ENCODE results near the gene TFF1.

The TFF1 gene

DNA sequence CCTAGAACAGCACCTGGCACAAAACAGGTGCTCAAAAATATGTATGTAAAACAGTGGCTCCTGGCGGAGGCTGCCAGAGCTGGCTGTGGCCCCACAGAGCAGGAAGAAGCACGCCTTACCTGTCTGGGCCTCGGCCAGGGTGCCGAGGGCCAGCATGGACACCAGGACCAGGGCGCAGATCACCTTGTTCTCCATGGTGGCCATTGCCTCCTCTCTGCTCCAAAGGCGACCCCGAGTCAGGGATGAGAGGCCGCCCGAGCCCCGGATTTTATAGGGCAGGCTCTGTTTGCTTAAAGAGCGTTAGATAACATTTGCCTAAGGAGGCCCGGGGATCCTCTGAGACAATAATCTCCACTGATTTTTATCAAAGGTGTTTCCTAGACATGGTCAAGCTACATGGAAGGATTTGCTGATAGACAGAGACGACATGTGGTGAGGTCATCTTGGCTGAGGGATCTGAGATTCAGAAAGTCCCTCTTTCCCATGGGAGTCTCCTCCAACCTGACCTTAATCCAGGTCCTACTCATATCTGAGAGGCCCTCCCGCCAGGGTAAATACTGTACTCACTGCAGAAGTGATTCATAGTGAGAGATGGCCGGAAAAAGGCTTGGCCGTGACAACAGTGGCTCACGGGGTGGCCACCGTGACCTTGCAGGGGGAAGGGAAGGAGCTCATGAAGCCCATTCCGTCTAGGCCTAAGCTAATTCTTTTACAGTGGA is at the start of gene TFF1:
TFF1 (minus strand) TSS at position 244 of the 719 bp plus-strand sequence; CDS start at position 204, 40 bp downstream.
- peaks cover 16 to 19% of the 10 kb centered on the region in 2 donors for H3K27me3 ChIP-seq (ENCODE audit: control insufficient read depth in 1 of 2, insufficient read depth in 2 of 2, low read length in 2 of 2)
- H3K36me3 ChIP-seq (ENCODE audit: control insufficient read depth in 2 of 2, insufficient read depth in 2 of 2, low read length in 2 of 2) = no peaks in the 10 kb centered on the region
- no peak within 1 kb of the TSS for H3K27ac ChIP-seq (ENCODE audit: low read length)
- H3K4me1 ChIP-seq (ENCODE audit: control insufficient read depth, insufficient read depth, low read length) = no peaks in the 10 kb centered on the region
- H3K9me3 ChIP-seq (ENCODE audit: control insufficient read depth in 2 of 2, low read length in 2 of 2) = no peaks in the 10 kb centered on the region
- H3K9ac ChIP-seq (ENCODE audit: low read length in 2 of 2) = no peak within 1 kb of the TSS
- H3K4me3 ChIP-seq (ENCODE audit: low read length in 2 of 2) = no peak within 1 kb of the TSS

DNA sequence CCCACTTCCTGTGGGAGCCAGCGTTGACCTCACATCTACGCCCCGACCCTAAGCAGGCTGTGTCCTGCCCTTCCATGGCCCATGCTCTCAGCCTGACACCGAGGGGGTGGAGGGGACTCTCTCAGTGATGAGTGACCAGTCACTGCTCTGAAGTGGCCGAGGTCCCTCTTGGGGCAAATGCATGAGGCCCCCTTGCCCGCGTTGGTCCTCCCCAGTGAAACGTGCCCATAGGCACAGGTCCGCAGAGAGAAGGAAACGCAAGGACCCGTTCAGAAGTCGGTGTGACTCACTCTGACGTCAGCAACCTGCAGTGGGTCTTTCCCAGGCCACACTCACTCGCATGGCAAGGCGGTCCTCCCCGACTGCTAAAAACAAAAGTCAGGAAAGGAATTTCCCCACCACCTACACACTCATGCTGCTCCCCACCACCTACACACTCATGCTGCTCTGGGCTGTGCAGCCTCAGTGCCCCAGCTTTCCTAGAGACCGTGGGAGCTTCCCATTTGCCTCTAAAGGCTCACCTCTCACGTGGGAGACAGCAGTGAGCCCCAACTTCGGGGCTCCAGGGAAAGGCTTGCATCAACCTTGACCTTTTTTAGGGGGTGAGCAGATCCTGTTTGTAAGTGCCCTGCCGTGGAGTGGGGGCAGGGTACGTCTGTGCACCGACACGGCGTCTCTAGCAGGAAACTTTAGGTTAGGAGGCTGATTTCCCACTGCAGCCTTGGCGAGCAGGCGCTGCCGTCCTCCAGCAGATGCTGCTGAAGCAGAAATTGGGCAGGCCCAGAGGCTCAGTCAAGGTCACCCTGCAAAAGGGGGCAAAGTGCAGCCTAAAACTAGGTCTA is 48.8 kb upstream of the TFF1 start:
- no peaks in the 10 kb centered on the region for H3K36me3 ChIP-seq (ENCODE audit: control insufficient read depth in 2 of 2, insufficient read depth in 2 of 2, low read length in 2 of 2)
- H3K27ac ChIP-seq (ENCODE audit: low read length) = no peak overlapping the region
- peaks cover 0 to 6% of the 10 kb centered on the region in 2 donors for H3K9me3 ChIP-seq (ENCODE audit: control insufficient read depth in 2 of 2, low read length in 2 of 2)
- no peak overlapping the region for H3K4me3 ChIP-seq (ENCODE audit: low read length in 2 of 2)
- no peak overlapping the region for H3K9ac ChIP-seq (ENCODE audit: low read length in 2 of 2)
- H3K4me1 ChIP-seq (ENCODE audit: control insufficient read depth, insufficient read depth, low read length) = no peaks in the 10 kb centered on the region
- H3K27me3 ChIP-seq (ENCODE audit: control insufficient read depth in 1 of 2, insufficient read depth in 2 of 2, low read length in 2 of 2) = peaks cover 8 to 17% of the 10 kb centered on the region in 2 donors

GRCh38 chr21:42414553-42414927 is 48.2 kb upstream of the TFF1 start:
- no peak overlapping the region for H3K9ac ChIP-seq (ENCODE audit: low read length in 2 of 2)
- H3K36me3 ChIP-seq (ENCODE audit: control insufficient read depth in 2 of 2, insufficient read depth in 2 of 2, low read length in 2 of 2) = no peaks in the 10 kb centered on the region
- peaks cover 0 to 3% of the 10 kb centered on the region in 2 donors for H3K9me3 ChIP-seq (ENCODE audit: control insufficient read depth in 2 of 2, low read length in 2 of 2)
- no peak overlapping the region for H3K4me3 ChIP-seq (ENCODE audit: low read length in 2 of 2)
- no peaks in the 10 kb centered on the region for H3K4me1 ChIP-seq (ENCODE audit: control insufficient read depth, insufficient read depth, low read length)
- H3K27ac ChIP-seq (ENCODE audit: low read length) = no peak overlapping the region
- peaks cover 8 to 19% of the 10 kb centered on the region in 2 donors for H3K27me3 ChIP-seq (ENCODE audit: control insufficient read depth in 1 of 2, insufficient read depth in 2 of 2, low read length in 2 of 2)

GRCh38 chr21:42414066-42414465 is 47.7 kb upstream of the TFF1 start:
- H3K27me3 ChIP-seq (ENCODE audit: control insufficient read depth in 1 of 2, insufficient read depth in 2 of 2, low read length in 2 of 2) = peaks cover 8 to 22% of the 10 kb centered on the region in 2 donors
- no peaks in the 10 kb centered on the region for H3K4me1 ChIP-seq (ENCODE audit: control insufficient read depth, insufficient read depth, low read length)
- no peaks in the 10 kb centered on the region for H3K9me3 ChIP-seq (ENCODE audit: control insufficient read depth in 2 of 2, low read length in 2 of 2)
- no peak overlapping the region for H3K27ac ChIP-seq (ENCODE audit: low read length)
- no peak overlapping the region for H3K4me3 ChIP-seq (ENCODE audit: low read length in 2 of 2)
- H3K36me3 ChIP-seq (ENCODE audit: control insufficient read depth in 2 of 2, insufficient read depth in 2 of 2, low read length in 2 of 2) = no peaks in the 10 kb centered on the region
- H3K9ac ChIP-seq (ENCODE audit: low read length in 2 of 2) = no peak overlapping the region

GRCh38 chr21:42413500-42413899 is 47.2 kb upstream of the TFF1 start:
- Histone ChIP-seq H3K36me3 (ENCODE audit: control insufficient read depth in 2 of 2, insufficient read depth in 2 of 2, low read length in 2 of 2) (no peaks in the 10 kb centered on the region), H3K9ac (ENCODE audit: low read length in 2 of 2) (no peak overlapping the region), H3K27me3 (ENCODE audit: control insufficient read depth in 1 of 2, insufficient read depth in 2 of 2, low read length in 2 of 2) (peaks cover 7 to 22% of the 10 kb centered on the region in 2 donors), H3K4me3 (ENCODE audit: low read length in 2 of 2) (no peak overlapping the region), H3K4me1 (ENCODE audit: control insufficient read depth, insufficient read depth, low read length) (no peaks in the 10 kb centered on the region), H3K27ac (ENCODE audit: low read length) (no peak overlapping the region), H3K9me3 (ENCODE audit: control insufficient read depth in 2 of 2, low read length in 2 of 2) (no peaks in the 10 kb centered on the region)

GRCh38 chr21:42413093-42413492 is 46.8 kb upstream of the TFF1 start:
- no peak overlapping the region for H3K4me3 ChIP-seq (ENCODE audit: low read length in 2 of 2)
- H3K4me1 ChIP-seq (ENCODE audit: control insufficient read depth, insufficient read depth, low read length) = no peaks in the 10 kb centered on the region
- H3K27me3 ChIP-seq (ENCODE audit: control insufficient read depth in 1 of 2, insufficient read depth in 2 of 2, low read length in 2 of 2) = peaks cover 6 to 22% of the 10 kb centered on the region in 2 donors
- H3K36me3 ChIP-seq (ENCODE audit: control insufficient read depth in 2 of 2, insufficient read depth in 2 of 2, low read length in 2 of 2) = no peaks in the 10 kb centered on the region
- no peak overlapping the region for H3K27ac ChIP-seq (ENCODE audit: low read length)
- H3K9ac ChIP-seq (ENCODE audit: low read length in 2 of 2) = no peak overlapping the region
- no peaks in the 10 kb centered on the region for H3K9me3 ChIP-seq (ENCODE audit: control insufficient read depth in 2 of 2, low read length in 2 of 2)

DNA sequence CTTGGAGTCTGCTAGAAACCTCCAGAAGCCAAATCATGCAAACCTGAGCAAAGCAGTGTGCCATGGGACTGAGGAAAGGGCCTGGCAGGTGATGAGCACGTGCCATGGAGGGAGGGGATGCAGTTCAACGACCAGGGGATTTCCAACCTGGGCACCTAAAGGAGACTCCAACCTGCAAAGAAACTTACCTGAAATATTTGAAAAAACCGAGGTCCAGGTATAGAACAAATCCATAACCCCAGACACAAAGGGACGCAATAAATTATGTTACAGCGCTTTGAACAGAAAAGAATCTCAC is 46.2 kb upstream of the TFF1 start:
- no peaks in the 10 kb centered on the region for H3K9me3 ChIP-seq (ENCODE audit: control insufficient read depth in 2 of 2, low read length in 2 of 2)
- H3K4me3 ChIP-seq (ENCODE audit: low read length in 2 of 2) = no peak overlapping the region
- no peak overlapping the region for H3K27ac ChIP-seq (ENCODE audit: low read length)
- H3K27me3 ChIP-seq (ENCODE audit: control insufficient read depth in 1 of 2, insufficient read depth in 2 of 2, low read length in 2 of 2) = peaks cover 6 to 22% of the 10 kb centered on the region in 2 donors
- H3K36me3 ChIP-seq (ENCODE audit: control insufficient read depth in 2 of 2, insufficient read depth in 2 of 2, low read length in 2 of 2) = no peaks in the 10 kb centered on the region
- H3K9ac ChIP-seq (ENCODE audit: low read length in 2 of 2) = no peak overlapping the region
- no peaks in the 10 kb centered on the region for H3K4me1 ChIP-seq (ENCODE audit: control insufficient read depth, insufficient read depth, low read length)

DNA sequence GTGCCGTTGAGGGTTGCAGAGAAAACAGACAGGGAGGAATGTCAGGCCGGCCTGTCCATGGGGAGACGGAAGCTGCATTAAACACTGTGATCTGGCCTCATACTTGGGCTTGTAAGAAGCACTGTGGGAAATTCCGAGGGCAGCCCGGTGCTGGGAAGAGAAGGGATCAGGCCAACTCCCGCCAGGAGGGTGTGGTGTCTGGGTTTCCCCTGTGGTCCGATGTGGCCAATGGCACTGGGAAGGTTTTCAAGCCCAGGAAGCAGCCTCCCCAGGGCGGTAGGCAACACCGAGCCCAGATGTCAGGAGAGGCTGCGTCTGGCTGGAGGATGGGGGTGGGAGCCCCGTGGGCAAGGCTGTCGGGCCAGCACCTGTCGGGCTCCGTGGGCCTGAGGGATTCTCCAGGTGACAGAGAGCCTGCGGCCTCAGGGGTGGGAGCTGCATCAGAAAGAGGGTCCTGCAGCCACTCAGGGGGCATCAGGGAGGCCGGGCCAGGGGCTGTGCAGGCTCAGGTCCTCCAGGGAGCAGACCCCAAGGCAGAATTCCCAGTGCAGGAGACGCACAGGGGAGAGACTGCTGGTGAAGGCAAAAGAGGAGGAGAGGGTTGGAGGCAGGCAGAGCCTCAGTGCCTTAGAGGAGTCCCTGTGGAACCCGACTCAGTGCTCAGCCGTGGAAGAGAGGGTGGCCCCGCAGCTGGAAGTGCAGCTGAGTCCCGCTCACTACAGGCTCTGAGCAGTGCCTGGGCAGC is 45.7 kb upstream of the TFF1 start:
- H3K27me3 ChIP-seq (ENCODE audit: control insufficient read depth in 1 of 2, insufficient read depth in 2 of 2, low read length in 2 of 2) = peaks cover 6 to 24% of the 10 kb centered on the region in 2 donors
- H3K4me1 ChIP-seq (ENCODE audit: control insufficient read depth, insufficient read depth, low read length) = no peaks in the 10 kb centered on the region
- no peaks in the 10 kb centered on the region for H3K9me3 ChIP-seq (ENCODE audit: control insufficient read depth in 2 of 2, low read length in 2 of 2)
- H3K9ac ChIP-seq (ENCODE audit: low read length in 2 of 2) = no peak overlapping the region
- H3K4me3 ChIP-seq (ENCODE audit: low read length in 2 of 2) = no peak overlapping the region
- no peaks in the 10 kb centered on the region for H3K36me3 ChIP-seq (ENCODE audit: control insufficient read depth in 2 of 2, insufficient read depth in 2 of 2, low read length in 2 of 2)
- H3K27ac ChIP-seq (ENCODE audit: low read length) = no peak overlapping the region

- H3K36me3 ChIP-seq (ENCODE audit: control insufficient read depth in 2 of 2, insufficient read depth in 2 of 2, low read length in 2 of 2) = no peaks in the 10 kb centered on the region
- H3K4me3 ChIP-seq (ENCODE audit: low read length in 2 of 2) = no peak overlapping the region
- no peaks in the 10 kb centered on the region for H3K9me3 ChIP-seq (ENCODE audit: control insufficient read depth in 2 of 2, low read length in 2 of 2)
- H3K4me1 ChIP-seq (ENCODE audit: control insufficient read depth, insufficient read depth, low read length) = no peaks in the 10 kb centered on the region
- no peak overlapping the region for H3K9ac ChIP-seq (ENCODE audit: low read length in 2 of 2)
- H3K27ac ChIP-seq (ENCODE audit: low read length) = no peak overlapping the region
- H3K27me3 ChIP-seq (ENCODE audit: control insufficient read depth in 1 of 2, insufficient read depth in 2 of 2, low read length in 2 of 2) = peaks cover 5 to 24% of the 10 kb centered on the region in 2 donors
Measured at GRCh38 chr21:42411197-42411869, 45.0 kb upstream of the TFF1 start.

GRCh38 chr21:42409366-42409765 is 43.0 kb upstream of the TFF1 start:
- no peaks in the 10 kb centered on the region for H3K36me3 ChIP-seq (ENCODE audit: control insufficient read depth in 2 of 2, insufficient read depth in 2 of 2, low read length in 2 of 2)
- H3K9ac ChIP-seq (ENCODE audit: low read length in 2 of 2) = no peak overlapping the region
- no peaks in the 10 kb centered on the region for H3K9me3 ChIP-seq (ENCODE audit: control insufficient read depth in 2 of 2, low read length in 2 of 2)
- H3K4me3 ChIP-seq (ENCODE audit: low read length in 2 of 2) = no peak overlapping the region
- H3K27ac ChIP-seq (ENCODE audit: low read length) = no peak overlapping the region
- H3K4me1 ChIP-seq (ENCODE audit: control insufficient read depth, insufficient read depth, low read length) = no peaks in the 10 kb centered on the region
- peaks cover 4 to 20% of the 10 kb centered on the region in 2 donors for H3K27me3 ChIP-seq (ENCODE audit: control insufficient read depth in 1 of 2, insufficient read depth in 2 of 2, low read length in 2 of 2)
